Activated CD8-positive, alpha-beta T cell treated with anti-CD3 and anti-CD28 coated beads for 36 hours (primary cell): Measurements from ENCODE around the gene GLTPD2. TPM values are rescaled to one million over a fixed set of nuclear protein-coding genes. Genes with fewer than 3 reads are reported as not detected.

Experiments
- total RNA-seq, 2 experiments: library from RNA; stranded (reverse); gene quantifications; one replicate each; pipeline ENCODE4 v1.2.3, GENCODE V29; 2021

GLTPD2 gene
- total RNA-seq, 2 experiments from 2014 or later: not detected

Other genes starting within 250 kb of the GLTPD2 start
- 100 to 1,000 TPM; 104 to 107 TPM for gene MYBBP1A, start 233.6 kb upstream of the GLTPD2 start, total RNA-seq
- not detected for gene GGT6, start 228.4 kb upstream of the GLTPD2 start, total RNA-seq
- gene SMTNL2, start 204.4 kb upstream of the GLTPD2 start, total RNA-seq: not detected
- gene ALOX15, start 147.3 kb upstream of the GLTPD2 start, total RNA-seq: not detected
- gene PELP1, start 84.8 kb upstream of the GLTPD2 start, total RNA-seq: 100 to 1,000 TPM; 108 to 117 TPM
- 100 to 1,000 TPM; 163 to 176 TPM for gene ARRB2, start 78.3 kb upstream of the GLTPD2 start, total RNA-seq
- gene MED11, start 57.5 kb upstream of the GLTPD2 start, total RNA-seq: 10 to 100 TPM; 19.0 to 23.8 TPM
- not detected for gene ZMYND15, start 49.1 kb upstream of the GLTPD2 start, total RNA-seq
- gene CXCL16, start 49.0 kb upstream of the GLTPD2 start, total RNA-seq: 1 to 10 TPM; 2.0 to 2.5 TPM
- gene TM4SF5, start 17.1 kb upstream of the GLTPD2 start, total RNA-seq: not detected
- gene VMO1, start 2.6 kb upstream of the GLTPD2 start, total RNA-seq: not detected
- gene PSMB6, start 7.2 kb downstream of the GLTPD2 start, total RNA-seq: 100 to 1,000 TPM; 131 to 139 TPM
- gene PLD2, start 18.2 kb downstream of the GLTPD2 start, total RNA-seq: 1 to 10 TPM; 6.2 to 6.8 TPM
- gene MINK1, start 44.4 kb downstream of the GLTPD2 start, total RNA-seq: 10 to 100 TPM; 50.8 to 51.5 TPM
- gene C17orf107, start 110.6 kb downstream of the GLTPD2 start, total RNA-seq: 1 to 10 TPM; 3.0 to 3.6 TPM
- gene CHRNE, start 114.1 kb downstream of the GLTPD2 start, total RNA-seq: under 1 TPM; 0.45 to 0.78 TPM
- gene GP1BA, start 143.3 kb downstream of the GLTPD2 start, total RNA-seq: not detected
- gene SLC25A11, start 151.1 kb downstream of the GLTPD2 start, total RNA-seq: 10 to 100 TPM; 80.8 to 87.0 TPM
- gene RNF167, start 151.3 kb downstream of the GLTPD2 start, total RNA-seq: 100 to 1,000 TPM; 144 to 152 TPM
- gene PFN1, start 159.6 kb downstream of the GLTPD2 start, total RNA-seq: 1,000 to 10,000 TPM; 1,726 to 1,759 TPM
- gene ENO3, start 162.2 kb downstream of the GLTPD2 start, total RNA-seq: 10 to 100 TPM; 31.3 to 34.0 TPM
- gene SPAG7, start 178.9 kb downstream of the GLTPD2 start, total RNA-seq: 10 to 100 TPM; 62.7 to 62.9 TPM
- 10 to 100 TPM; 91.5 to 99.0 TPM for gene CAMTA2, start 198.7 kb downstream of the GLTPD2 start, total RNA-seq
- under 1 TPM in 1 of 2 experiments, not detected in 1; 0.63 TPM for gene INCA1, start 208.6 kb downstream of the GLTPD2 start, total RNA-seq
- gene KIF1C, start 209.0 kb downstream of the GLTPD2 start, total RNA-seq: 10 to 100 TPM; 35.7 to 37.4 TPM
- under 1 TPM; 0.13 to 0.14 TPM for gene SLC52A1, start 246.5 kb downstream of the GLTPD2 start, total RNA-seq